GM19324 (cell line): Measurements from ENCODE around the gene PECR.

Source experiments
- ATAC-seq: cut with Tn5 transposase; IDR thresholded peaks from one replicate; pipeline ENCODE4 v1.9.1; 2021; ENCODE audit warnings: mild to moderate bottlenecking, moderate library complexity; ENCODE audit not compliant: unreplicated experiment, low FRiP score

Gene PECR

DNA sequence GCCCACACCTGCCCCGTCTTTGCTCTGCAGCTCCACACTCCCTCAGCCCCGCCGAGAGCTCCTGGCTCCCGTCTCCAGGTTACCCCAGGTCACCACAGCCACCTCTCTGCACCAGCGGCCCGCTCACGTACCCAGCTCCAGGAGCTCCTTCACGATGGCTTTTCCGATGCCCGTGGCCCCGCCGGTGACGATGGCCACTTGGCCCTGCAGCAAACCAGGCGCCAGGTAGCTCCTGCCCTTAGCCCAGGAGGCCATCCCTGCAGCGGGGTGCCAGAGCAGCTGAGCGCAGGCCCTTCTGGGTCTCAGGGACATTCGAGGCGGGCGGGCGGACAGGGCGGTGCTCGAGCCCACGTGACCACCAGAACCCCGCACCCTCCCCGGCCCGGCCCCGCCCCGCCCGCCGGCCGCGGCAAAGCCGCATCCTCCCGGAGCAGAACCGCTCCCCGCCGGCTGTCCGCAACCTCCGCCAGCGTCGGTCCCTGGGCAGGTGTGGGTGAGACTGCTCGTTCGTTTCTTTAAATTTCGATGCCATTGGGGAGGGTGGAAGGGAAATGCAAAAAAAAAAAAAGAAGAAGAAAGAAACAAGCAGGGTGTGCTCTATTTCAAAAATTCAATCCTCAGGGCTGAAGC is at the start of gene PECR, which contains the start of gene TMEM169:
Gene PECR (minus strand): TSS at position 323 of the 630 bp plus-strand sequence. CDS start 68 bp downstream, at position 255.
Gene TMEM169 (plus strand): TSS at position 433 of the 630 bp plus-strand sequence. CDS start 14,045 bp downstream, outside the sequence.
- peak; percentile 98 for ATAC-seq

DNA sequence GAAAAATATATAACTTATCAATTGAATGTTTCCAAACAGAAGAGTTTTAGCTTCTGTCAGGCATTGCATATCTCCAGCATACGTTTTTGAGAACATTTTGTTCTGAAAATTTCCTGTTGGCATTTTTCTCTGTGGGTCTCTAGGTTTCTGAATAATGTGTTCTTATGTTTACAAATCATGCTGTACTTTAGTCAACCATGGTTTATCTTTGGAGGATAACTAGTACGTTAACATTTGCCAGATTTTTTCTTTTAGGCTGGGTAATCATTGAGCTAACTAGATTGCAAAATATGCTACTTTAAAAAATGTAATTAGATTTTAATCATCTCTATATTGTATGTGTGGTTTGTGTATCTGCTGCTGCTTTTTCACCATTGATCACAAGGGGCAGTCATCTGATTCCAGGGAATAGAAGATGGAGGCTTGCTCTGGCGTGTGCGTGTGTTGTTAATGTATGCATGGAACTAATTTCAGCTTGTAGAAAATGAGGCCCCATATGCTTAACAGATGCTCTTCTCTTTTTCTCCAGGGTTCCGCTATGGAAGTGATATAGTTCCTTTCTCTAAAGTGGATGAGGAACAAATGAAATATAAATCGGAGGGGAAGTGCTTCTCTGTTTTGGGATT is 48.9 kb upstream of the PECR start:
- ATAC-seq = no peak

- ATAC-seq = no peak
These were observed 45.3 kb upstream of the PECR start for GRCh38 chr2:216126943-216127342.

DNA sequence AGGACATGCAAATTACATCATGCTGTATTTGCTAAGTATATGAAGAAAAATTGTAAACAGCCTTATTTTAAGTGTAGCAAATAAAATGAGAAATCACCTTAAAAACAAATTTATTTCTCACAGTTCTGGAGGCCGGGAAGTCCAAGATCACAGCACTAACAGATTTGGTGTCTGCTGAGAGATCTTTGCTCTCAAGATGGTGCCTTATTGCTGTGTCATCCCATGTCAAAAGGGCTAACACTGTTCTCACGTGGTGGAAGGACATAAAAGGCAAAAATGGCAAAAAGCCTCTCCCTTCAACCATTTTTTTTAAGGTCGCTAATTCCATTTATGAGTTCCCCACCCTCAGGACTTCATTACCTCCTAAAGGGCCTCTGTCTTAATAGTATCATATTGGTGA is 39.6 kb upstream of the PECR start:
- ATAC-seq = no peak

GRCh38 chr2:216119986-216120385 is 38.4 kb upstream of the PECR start:
- ATAC-seq = no peak

DNA sequence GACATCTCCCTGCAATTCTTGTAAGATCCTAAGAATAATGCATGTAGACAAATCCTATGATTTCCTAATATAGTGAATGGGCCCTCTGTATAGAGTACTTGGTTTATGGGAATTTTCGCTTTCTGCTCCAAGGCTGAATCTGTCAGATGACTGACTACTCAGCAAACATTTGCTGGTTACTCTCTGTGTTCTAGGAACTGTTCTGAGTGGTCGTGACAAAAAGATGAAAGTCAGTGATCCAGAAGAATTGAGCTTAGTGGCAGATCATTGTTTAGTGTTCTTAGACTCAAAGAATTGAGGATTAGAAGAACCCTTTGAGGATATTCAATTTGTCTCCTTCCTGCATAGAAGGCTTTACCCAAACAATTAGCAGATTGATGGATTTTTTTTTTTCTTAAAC is 37.5 kb upstream of the PECR start:
- no peak for ATAC-seq

DNA sequence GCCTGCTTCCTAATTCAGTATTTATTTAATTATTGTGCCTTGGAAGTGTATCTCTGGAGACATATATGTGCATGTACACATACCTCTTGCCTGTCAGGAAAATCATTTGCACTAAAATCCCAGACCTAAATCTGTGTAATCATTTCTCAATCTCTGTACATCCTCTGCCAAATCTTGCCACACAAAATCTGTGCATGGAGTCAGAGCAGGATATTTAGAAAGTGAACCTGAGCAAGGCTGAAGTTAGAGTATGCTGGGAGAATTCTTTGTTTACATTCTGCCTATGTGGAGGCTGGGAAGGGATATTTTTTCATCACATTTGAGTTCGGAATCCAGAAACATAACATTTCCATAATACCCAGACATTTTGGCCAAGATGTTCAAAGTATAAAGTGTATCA is 36.9 kb upstream of the PECR start:
- ATAC-seq = no peak

GRCh38 chr2:216117561-216118340 is 36.1 kb upstream of the PECR start:
- ATAC-seq = no peak

GRCh38 chr2:216116418-216116817 is 34.8 kb upstream of the PECR start:
- no peak for ATAC-seq

DNA sequence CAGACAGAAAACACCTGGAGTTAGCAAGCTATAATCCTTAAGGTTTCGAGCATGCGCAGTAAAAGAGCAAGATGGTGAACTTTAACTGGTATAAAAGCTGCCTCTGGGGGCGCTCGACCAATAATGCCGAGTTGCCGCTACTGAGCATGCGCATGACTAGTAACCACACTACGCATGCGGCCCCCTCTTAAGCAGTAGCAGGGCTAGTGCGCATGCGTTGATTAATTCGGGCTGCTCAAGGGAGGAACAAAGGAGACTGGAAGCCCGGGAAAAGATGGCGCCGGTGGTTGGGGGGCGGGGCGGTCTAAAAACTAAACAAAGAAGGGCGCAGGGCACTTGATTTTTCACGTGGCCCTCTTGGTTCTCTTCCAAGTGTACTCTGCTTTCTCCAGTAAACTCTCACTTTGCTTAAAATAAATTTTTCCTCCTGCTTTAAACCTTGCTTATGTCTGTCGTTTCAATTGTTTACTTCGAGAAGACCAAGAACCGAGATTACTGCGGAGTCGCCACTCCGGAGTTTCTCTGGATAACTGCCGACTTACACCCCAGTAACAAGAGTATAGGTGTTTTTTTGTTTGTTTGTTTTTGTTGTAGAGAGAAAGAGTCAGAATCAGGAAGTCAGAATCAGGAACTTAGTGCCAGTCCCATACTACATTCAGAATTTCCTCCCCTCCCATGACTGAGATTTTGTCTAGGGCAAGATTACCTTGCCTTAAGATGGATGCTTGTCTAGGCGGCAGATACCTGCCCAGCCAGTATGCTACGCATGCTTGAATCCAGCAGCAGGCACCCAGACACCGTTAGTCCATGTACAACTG is 33.3 kb upstream of the PECR start:
- ATAC-seq = peak; percentile 62

DNA sequence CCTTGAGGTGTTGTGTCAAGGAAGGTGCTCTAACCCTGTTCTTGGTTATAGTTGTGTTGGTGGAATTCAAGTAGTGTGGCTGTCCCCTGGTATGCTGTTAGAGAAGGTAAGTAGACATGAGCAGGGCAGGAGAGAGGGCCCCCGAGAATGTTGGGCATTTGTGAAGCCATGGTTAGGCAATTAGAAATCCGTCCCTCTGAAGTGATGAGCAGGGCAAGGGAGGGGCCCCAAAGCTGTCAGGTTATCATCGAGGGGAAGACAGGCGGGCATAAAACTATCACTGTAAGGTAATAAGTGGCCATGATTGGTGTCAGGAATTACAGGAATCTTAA is 32.7 kb upstream of the PECR start:
- ATAC-seq = peak; percentile 2

- peak; percentile 52 for ATAC-seq
These were observed 32.0 kb upstream of the PECR start for GRCh38 chr2:216113572-216113971.

- no peak for ATAC-seq
These were observed 31.3 kb upstream of the PECR start for GRCh38 chr2:216112926-216113325.

DNA sequence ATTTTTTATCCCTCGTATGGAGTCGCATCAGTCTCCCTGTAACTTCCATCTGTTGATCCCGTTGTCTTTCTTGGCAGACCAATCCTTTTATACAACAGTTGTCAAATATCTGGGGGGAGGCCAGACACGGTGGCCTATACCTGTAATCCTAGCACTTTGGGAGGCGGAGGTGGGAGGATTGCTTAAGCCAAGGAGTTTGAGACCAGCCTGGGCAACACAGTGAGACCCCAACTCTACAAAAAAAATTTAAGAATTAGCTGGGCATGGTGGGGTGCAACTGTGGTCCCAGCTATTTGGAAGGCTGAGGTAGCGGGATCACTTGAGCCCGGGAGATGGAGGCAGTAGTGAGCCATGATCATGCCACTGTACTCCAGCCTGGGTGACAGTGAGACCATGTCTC is 29.5 kb upstream of the PECR start:
- no peak for ATAC-seq

DNA sequence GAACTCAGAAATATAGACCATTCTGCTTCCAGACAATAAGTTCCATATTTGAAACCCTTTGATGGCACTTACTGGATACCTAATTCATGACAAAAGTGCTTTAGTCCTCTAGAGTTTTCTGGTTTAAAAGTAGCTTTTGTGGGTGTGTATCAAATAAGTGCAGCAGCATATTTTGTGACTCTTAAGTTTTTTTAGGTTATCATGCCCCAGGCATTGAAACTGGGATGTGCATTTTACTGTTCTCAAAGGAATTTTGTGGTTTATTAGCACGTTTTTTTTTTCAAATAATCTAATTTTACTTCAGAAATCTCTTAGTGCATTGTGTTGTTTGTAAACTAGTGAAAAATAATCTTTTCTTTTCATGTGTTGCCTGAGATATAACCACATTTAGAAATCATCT is 29.0 kb upstream of the PECR start:
- no peak for ATAC-seq

GRCh38 chr2:216109962-216110614 is 28.5 kb upstream of the PECR start:
- no peak for ATAC-seq

DNA sequence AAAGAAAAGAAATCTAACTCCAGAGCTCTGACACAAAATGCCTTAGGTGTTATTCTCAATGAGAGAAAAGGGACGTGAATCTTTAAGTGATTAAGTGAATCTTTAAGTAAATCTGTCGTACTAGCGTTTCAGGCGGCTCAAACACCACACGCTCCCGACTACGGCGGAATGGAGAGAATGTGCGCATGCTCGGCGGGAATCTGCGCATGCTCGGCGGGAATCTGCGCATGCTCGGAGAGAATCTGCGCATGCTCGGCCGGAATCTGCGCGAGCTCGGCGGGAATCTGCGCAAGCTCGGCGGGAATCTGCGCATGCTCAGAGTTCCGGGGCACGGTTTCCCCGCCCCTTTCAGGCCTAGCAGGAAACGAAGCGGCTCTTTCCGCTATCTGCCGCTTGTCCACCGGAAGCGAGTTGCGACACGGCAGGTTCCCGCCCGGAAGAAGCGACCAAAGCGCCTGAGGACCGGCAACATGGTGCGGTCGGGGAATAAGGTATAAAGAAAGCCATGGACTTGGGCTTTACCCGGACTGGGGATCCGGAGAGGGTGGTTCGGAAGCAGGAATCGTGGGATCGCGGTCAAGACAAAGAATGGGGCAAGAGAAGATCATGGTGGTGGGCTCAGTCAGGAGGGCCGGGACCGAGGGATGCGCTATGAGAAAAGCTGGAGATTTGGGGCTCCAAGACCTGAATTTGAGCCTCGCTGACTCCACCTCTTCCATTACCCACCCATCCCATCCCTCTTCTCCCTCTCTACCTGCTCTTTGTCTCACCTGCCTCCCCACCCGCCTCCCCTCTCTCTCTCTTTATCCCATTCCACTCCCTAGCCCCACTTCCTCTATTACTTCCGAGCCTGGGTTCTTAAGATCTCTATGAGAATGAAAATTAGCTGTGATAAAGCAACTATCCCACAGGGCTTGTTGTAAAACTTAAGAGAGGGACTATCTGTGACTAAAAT is 27.6 kb upstream of the PECR start, which contains the start of gene XRCC5:
Gene XRCC5 (plus strand): TSS at position 382 of the 955 bp plus-strand sequence. CDS start 89 bp downstream, at position 471.
- peak; percentile 84 for ATAC-seq

DNA sequence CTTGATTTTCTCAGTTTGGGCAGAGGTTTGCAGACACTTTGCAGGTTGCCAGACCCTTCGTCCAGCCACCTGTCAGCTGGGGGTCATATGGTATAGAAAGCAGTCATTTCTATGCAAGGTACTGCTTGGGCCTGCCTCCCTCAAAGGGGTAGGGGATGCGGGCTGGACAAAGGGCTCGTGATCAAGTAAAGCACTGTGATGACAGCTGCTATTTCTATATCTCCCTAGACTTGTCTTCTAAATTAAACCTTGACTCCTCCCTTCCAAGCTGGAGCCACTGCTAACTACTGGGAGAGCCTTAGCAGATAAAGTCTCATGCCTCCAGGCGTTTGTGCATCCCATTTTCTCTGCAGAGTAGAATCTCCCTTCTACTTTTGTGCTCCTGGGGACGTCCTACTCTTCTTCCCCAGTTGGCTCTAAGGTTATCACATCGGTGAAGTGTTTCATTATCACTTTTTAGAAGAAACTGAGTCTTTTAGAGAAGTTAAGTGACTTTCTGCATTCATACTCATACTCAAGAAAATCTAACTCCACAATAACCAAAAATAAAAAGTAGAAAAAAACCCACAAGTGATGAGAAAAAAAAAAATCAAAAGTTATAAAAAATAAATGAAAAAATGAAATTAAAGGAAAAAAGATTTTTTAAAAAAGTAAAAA is 26.8 kb upstream of the PECR start:
- no peak for ATAC-seq

- no peak for ATAC-seq
These were observed 26.2 kb upstream of the PECR start for GRCh38 chr2:216107760-216108159.
